ENCODE data around the gene NEGR1. TPM values are rescaled to one million over a fixed set of nuclear protein-coding genes. Genes with fewer than 3 reads are reported as not detected.

Gene NEGR1
- total RNA-seq, 1 experiment from 2014 or later = 2.9 TPM

GRCh38 chr1:71843012-71843411, 439.3 kb downstream of the NEGR1 start (continued):
- no peak for TF ChIP-seq PREB (CRISPR knock-in tag; IDR thresholded peaks at IDR 0.05; ENCODE audit: borderline replicate concordance)
- TF ChIP-seq GRHL2 (CRISPR knock-in tag; IDR thresholded peaks at IDR 0.05; ENCODE audit: insufficient replicate concordance, severe bottlenecking) = no peak
- TF ChIP-seq GABPB1 (CRISPR knock-in tag; IDR thresholded peaks at IDR 0.05) = no peak
- no peak for TF ChIP-seq NR2C2 (CRISPR knock-in tag; IDR thresholded peaks at IDR 0.05)
- no peak for TF ChIP-seq IRF1 (CRISPR knock-in tag; IDR thresholded peaks at IDR 0.05)

- H3K27me3 Mint-ChIP-seq (ENCODE audit: low read depth) = no peaks in the 10 kb centered on the region
- ChIA-PET POLR2A (no interaction called here), CTCF (no interaction called here)
- H3K9me3 Mint-ChIP-seq = no peaks in the 10 kb centered on the region
- TF ChIP-seq GABPB1 (CRISPR knock-in tag; IDR thresholded peaks at IDR 0.05) = no peak
- no peak for TF ChIP-seq ZNF138 (CRISPR knock-in tag; conservative IDR thresholded peaks at IDR 0.05)
- TF ChIP-seq IRF2 (CRISPR knock-in tag; IDR thresholded peaks at IDR 0.05; ENCODE audit: borderline replicate concordance, low read depth) = no peak
- TF ChIP-seq ATF1 (CRISPR knock-in tag; IDR thresholded peaks at IDR 0.05) = no peak
- TF ChIP-seq NFYB (CRISPR knock-in tag; conservative IDR thresholded peaks at IDR 0.05; ENCODE audit: low read depth) = no peak
- TF ChIP-seq E2F4 (CRISPR knock-in tag; IDR thresholded peaks at IDR 0.05; ENCODE audit: borderline replicate concordance, low read depth) = no peak
- no peak for TF ChIP-seq ELF4 (CRISPR knock-in tag; IDR thresholded peaks at IDR 0.05; ENCODE audit: low read depth)
- TF ChIP-seq ZNF281 (CRISPR knock-in tag; IDR thresholded peaks at IDR 0.05) = no peak
- TF ChIP-seq ZNF512 (CRISPR knock-in tag; IDR thresholded peaks at IDR 0.05; ENCODE audit: borderline replicate concordance) = no peak
- TF ChIP-seq MLX (CRISPR knock-in tag; IDR thresholded peaks at IDR 0.05) = no peak
- no peak for TF ChIP-seq NFATC4 (CRISPR knock-in tag; IDR thresholded peaks at IDR 0.05)
- TF ChIP-seq ATF2 (CRISPR knock-in tag; IDR thresholded peaks at IDR 0.05; ENCODE audit: borderline replicate concordance, low read depth) = no peak
- TF ChIP-seq ZNF263 (CRISPR knock-in tag; IDR thresholded peaks at IDR 0.05; ENCODE audit: low read depth) = no peak
- no peak for TF ChIP-seq ZMAT4 (CRISPR knock-in tag; IDR thresholded peaks at IDR 0.05)
- no peak overlapping the region for H3K27ac Mint-ChIP-seq
- no peaks in the 10 kb centered on the region for H3K36me3 Mint-ChIP-seq
- DNase-seq (ENCODE audit: low spot score) = no peak
- peaks cover 27% of the 10 kb centered on the region for H3K4me1 Mint-ChIP-seq
- ATAC-seq = no peak
- no peak overlapping the region for H3K4me3 Mint-ChIP-seq
These were observed 442.5 kb downstream of the NEGR1 start for GRCh38 chr1:71839876-71840275.
